Right lobe of liver (tissue), 4 donors: Measurements from ENCODE around the gene TMEM131.

ENCODE experiments used
- CTCF ChIP-seq, 4 donors: fragments of 200-600 bp in 3 of 4; fragments of 450-650 bp in 1 of 4; IDR thresholded peaks; one replicate each; pipeline versions ENCODE4 v1.5.1 to v1.8.0; 2016 to 2022; ENCODE audit warnings: antibody characterized with exemption in 4 of 4, mild to moderate bottlenecking in 2 of 4
- POLR2A ChIP-seq: fragments of 450-650 bp; IDR thresholded peaks from one replicate; pipeline ENCODE4 v1.6.1; 2017; ENCODE audit warnings: antibody characterized with exemption, mild to moderate bottlenecking
- donor health status: DM: no; HTN: no; CAD: no.
- donor health status: DM: no; HTN: no; CAD: no.
- donor health status: DM: no; HTN: yes; CAD: no.

GRCh38 chr2:97950329-97951154 is 45.2 kb downstream of the TMEM131 start:
- no peak for TF ChIP-seq CTCF (IDR thresholded peaks at IDR 0.05)
- no peak for TF ChIP-seq POLR2A
